ENCODE measurements around the gene NT5C1A. TPM values are rescaled to one million over a fixed set of nuclear protein-coding genes. Genes with fewer than 3 reads are reported as not detected.

NT5C1A gene
- total RNA-seq, 1 experiment from 2014 or later, result not detected

DNA sequence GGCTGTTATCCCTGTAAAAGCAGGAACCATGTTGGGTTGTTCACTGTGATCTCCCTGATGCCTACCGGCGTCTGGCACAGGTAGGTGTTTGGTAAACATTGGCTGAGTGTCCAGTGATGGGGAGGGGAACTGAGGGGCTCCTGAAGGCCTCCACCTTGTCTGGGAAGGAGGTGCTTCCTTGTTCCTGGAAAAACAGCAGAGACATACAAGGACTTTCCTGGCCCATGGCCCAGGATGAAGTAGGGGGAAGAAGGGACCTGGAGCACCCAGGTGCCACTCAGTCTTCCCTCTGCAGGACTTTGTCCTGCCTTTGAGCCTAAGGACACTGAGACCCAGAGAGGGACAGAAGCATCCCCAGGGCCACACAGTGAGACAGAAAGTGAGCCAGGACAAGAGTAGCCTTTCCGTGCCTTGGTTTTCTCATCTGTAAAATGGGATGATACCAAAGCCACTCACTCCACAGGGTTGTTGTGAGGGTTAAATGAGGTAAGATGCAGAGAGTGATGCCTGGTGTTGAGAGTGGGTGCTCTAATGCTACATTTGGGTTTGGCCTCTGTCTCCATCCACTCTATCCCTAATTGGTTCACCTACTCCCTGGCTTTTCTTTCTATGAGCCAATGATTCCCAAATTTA is 26.4 kb downstream of the NT5C1A start:
- in situ Hi-C loops (cut with HindIII; ENCODE audit: low sequenced_read_pairs), result no loop called here
- DNase-seq (ENCODE audit: low spot score), result no peak

DNA sequence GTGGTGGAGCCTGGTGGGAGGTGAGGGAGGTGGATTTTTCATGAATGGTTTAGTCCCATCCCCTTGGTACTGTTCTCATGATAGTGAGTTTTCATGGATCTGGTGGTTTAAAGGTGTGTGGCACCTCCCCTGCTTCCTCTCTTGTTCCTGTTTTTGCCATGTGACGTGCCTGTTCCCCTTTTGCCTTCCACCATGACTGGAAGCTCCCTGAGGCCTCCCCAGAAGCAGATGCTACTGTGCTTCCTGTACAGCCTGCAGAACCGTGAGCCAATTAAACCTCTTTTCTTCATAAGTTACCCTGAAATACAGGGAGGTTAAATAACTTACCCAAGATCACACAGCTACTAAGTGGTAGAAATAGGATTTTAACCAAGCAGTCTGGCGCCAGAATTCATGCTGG is 28.2 kb downstream of the NT5C1A start:
- in situ Hi-C loops (cut with HindIII; ENCODE audit: low sequenced_read_pairs), result no loop called here
- DNase-seq (ENCODE audit: low spot score), result no peak

DNA sequence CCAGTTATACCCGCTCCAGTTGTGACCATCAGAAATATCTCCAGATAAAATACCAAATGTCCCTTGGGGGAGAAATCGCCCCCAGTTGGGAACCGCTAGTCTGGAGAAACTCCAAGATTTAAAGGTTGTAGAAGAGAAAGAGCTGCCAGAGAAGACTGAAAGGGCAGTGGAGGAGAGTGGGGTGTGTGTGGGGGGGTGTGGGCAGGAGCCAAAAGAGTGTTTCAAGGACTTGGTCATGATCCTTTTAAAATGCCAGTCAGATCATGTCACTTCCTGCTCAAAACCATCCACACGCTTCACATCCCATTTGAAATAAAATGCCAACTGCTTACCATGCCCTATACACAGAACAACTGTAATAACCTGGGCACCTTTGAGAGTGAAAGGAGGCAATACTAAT is 29.1 kb downstream of the NT5C1A start:
- no peak for DNase-seq (ENCODE audit: low spot score)
- in situ Hi-C loops (cut with HindIII; ENCODE audit: low sequenced_read_pairs), result no loop called here

DNA sequence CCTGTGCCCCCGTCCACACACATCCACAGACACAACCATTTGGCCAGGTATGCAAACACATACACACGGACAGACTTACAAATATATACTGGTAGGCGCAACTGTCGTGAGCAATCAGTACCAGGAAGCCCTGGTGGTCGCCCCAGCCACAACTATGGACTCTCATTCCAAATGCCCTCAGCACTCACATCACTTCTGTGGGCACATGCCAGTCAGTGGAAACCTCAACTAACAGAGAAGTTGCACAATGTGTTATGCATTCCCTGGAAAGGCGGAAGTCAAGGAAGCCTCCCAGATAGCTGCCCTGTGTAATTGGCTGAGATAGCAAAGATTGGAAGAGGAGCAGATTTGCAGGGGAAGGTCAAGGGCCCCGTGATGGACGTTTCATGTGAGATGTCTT is 31.0 kb downstream of the NT5C1A start:
- no peak for DNase-seq (ENCODE audit: low spot score)
- in situ Hi-C loops (cut with HindIII; ENCODE audit: low sequenced_read_pairs), result no loop called here

DNA sequence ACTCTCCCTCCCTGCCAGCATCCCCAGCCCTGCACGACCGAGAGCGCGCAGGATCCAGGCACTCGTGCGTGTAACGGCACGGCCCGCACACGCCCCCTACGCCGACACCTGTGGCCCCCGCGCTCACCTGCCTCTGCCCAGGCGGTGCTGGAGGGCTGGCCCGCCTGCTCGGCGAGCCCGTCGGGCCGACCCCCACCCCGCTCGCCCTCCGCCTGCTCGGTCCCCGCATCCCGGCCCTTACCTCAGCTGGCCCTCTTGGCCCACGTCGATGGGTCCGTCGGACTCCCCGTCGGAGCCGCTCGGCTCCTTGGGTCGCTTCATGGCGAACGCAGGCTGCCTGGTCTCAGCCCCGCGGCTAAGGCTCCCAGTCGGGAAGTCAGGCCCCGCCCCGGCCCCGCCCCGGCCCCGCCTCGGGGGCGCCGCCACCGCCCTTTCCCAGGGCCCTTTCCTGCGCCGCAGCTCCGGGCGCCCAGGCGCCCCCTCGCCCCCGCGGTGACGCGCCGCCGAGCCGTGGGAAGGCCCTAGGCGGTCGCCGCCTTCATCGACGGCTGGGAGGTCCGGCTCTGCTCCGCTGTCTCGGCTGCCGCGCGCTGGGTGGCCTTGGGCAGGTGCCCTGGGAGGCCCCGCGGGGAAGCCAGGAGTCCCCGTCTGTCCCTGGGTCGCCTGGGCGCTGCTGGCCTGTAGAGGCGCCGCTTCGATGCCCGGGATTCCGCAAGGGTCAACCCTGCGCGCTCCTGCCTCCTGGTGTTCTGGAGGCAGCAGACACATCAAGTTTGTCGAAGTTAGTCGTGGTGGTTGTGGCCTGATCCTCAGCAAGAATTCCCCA is 32.4 kb downstream of the NT5C1A start, which contains the start of gene HEYL:
HEYL (minus strand) TSS at position 339 of the 826 bp plus-strand sequence; CDS start at position 321, 18 bp downstream.
- in situ Hi-C loops (cut with HindIII; ENCODE audit: low sequenced_read_pairs), result no loop called here
- DNase-seq (ENCODE audit: low spot score), result no peak

DNA sequence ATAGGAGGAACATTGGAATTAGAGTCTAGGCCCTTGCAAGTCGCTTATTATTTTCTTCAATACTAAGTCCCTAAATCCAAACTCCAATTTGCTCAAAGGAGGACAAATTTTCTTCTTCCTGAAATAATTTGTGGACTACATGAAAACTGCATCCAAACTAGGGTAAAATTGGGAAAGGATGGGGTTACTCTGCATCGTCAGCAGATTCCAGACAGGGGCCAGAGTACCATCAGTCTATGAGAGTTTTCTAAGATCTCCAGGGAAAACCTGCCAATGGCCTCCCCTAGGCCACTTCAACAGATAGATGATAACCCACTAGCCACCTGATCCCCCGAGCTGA is 33.0 kb downstream of the NT5C1A start:
- in situ Hi-C loops (cut with HindIII; ENCODE audit: low sequenced_read_pairs), result no loop called here
- DNase-seq (ENCODE audit: low spot score), result no peak

DNA sequence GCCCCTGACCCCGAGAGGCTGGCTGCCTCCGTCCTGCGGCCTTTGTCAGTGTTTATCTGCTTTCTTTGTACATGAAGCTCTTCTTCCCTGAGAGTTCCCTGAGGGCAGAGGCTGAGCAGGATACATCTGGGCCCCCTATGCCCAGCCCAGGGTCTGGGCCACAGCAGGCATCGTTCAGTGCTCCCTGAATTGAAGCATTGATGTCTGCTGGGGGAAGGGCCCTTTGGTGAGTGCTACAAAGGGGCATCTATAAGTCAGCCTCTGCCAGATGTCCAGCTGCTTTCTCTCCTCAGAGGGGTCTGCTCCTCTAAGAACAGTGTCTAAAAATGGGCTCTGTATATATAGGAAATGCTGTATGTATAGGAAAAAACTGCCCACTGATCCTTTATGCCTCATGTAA is 34.5 kb downstream of the NT5C1A start:
- no peak for DNase-seq (ENCODE audit: low spot score)
- in situ Hi-C loops (cut with HindIII; ENCODE audit: low sequenced_read_pairs), result no loop called here

DNA sequence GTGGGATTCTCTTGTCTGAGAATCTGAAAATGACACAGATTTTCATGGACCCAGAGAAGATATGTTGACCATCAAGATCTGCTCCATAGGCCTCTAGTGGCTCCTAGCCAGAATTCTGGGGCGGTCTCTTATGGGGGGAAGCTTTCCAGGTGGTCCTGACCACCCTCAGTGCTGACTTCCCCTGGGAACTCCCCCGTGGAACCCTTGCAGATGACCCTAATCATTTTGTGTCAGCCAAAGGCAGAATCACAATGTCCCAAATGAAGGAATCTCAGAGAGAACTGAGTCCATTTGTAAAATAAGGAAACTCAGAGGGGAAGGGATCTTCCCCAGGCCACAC is 36.1 kb downstream of the NT5C1A start:
- in situ Hi-C loops (cut with HindIII; ENCODE audit: low sequenced_read_pairs), result no loop called here
- no peak for DNase-seq (ENCODE audit: low spot score)

DNA sequence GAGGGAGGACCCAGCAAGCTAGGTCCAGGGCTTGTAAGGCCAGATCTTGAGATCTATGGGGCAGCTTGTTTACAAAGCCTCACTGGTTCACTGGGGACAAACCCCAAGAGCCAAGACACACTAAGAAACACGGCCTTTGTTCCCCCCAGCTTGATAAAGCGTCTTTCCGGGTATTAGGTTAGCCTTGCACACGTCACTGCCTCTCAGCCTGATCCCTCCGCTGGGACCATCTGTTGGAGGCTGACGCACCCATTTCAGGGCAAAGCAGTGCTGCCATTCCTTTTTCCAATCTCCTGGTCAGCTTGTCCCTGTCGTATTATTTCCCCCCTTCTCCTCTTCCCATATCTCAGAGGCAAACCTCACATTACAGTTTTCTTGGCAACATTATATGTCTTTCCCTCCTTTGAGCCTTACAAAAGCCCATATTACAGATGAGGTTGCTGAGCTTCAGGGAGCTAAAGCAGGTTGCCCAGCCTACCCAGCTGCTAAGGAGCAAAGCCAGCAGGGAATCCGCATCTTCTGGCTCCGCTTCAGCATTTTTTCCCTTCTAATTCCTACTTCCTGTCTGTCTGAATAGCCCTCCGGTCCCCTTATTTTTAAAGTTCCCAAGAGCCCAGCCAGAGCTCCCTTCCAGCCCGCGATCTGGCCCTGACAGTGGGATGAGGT is 36.6 kb downstream of the NT5C1A start:
- in situ Hi-C loops (cut with HindIII; ENCODE audit: low sequenced_read_pairs), result no loop called here
- DNase-seq (ENCODE audit: low spot score), result no peak

DNA sequence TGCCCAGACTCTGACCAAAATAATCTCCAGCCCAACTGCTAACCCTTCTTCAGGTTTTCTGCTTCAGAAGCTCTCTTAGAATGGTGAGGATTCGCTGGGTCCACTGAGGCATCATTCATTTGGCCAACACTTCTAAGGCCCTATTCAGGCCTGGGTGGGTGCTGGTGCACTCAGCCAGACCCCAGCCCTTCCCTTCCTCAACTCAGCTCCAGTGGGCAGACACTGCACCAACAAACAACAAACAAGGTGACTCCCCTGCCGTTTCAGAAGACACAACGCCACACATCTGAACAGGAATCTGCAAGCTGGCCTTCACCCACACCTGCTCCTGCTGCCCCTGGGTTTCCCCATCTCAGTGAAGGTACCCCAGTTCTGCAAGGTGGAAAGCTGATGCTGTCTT is 38.5 kb downstream of the NT5C1A start:
- no peak for DNase-seq (ENCODE audit: low spot score)

DNA sequence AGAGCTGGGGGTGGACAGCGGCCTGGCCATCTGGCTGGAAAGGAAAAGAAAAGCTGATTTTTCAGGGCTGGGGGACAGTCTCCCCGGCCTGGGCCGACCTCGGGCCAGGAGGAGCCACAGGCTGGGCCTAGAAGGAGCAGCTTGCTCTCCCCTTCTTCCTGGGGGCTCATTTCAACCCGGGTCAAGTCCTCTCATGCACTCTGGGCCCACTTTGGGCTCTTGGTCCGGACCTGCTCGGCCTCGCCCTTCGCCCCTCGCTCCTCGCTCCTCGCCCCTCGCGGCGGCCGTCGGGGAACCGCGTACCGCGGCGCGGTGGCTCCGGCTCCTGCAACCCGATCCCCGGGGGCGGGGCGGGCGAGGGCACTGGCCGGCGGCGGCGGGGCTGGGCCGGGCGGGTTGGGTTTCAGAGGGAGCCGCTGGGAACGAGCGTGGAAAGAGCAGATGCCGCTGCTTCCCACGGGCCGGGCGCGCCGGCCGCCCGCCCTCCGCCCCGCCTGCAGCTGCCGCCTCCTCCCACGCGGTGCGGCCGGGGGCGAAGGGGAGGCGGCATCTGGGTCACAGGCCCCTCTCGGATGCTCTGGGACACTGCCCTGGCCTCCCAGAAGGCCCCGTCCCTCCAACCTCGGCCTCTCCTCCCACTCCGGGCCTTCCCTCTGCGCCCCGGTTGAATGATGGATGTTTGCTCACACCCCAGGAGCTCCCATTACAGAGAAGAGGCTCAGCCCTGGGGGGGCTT is 39.1 kb downstream of the NT5C1A start:
- no peak for DNase-seq (ENCODE audit: low spot score)
- in situ Hi-C loops (cut with HindIII; ENCODE audit: low sequenced_read_pairs), result no loop called here

More for the DNA sequence above, 38.5 kb downstream of the NT5C1A start:
- in situ Hi-C loops (cut with HindIII; ENCODE audit: low sequenced_read_pairs), result no loop called here

DNA sequence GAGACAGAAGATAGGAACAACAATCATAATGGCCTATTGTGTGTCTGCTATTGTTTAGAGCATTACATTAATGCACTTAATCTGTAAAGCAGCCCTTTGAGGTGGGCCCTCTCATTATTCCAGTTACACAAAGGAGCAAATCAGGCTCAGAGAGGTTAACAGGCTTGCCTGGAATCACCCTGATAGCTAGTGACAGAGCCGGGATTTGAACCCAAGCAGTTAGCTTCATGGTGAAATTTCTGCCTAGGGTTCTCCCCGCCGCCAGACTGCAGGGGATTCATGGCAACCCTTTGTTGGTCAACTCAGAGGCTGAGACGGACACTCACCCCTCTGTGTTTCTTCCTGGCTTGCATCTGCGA is 39.6 kb downstream of the NT5C1A start:
- DNase-seq (ENCODE audit: low spot score), result no peak
- in situ Hi-C loops (cut with HindIII; ENCODE audit: low sequenced_read_pairs), result no loop called here

DNA sequence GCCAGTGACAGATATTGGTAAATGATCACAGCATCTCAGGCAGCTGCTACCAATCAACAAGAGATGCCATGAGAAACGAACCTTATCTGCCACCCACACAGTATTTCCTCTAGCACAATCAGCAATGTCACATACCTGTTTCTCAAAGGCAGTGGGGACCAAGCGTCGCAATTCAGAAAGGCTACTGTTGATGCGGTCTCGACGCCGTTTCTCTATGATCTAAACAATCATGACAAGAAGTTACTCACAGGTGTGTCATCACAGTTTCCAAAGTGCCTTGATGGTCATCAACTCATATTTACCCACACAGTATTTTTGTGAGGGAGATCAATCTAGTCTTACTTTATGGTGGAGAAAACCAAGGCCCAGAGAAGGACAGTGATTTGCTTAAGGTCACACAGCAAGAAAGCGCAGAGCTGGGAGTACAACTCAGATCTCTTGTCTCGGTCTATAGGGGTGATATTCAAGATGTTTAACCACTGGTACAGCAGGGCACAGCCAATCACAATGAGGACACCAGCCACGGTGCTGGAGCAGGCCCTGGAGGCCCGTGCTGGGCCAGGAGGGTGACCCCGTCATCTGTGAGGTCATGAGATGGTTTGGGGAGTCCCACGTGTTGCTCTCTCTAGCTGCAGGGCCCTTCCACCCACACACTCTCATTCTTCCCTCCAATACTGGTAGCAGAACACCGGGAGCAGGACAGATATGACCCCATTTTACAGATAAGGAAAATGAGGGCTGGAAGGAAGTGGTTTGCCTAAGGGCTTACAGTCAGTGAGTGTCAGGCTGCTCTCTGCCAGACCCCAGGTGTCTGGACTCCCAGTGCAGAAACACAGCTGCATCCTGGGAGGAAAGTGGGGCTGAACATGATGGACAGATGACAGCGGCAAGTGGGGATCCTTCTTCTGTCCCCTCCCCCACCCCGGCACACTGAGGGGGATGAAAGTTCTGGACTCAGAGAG is 40.3 kb downstream of the NT5C1A start:
- in situ Hi-C loops (cut with HindIII; ENCODE audit: low sequenced_read_pairs), result no loop called here
- DNase-seq (ENCODE audit: low spot score), result no peak

DNA sequence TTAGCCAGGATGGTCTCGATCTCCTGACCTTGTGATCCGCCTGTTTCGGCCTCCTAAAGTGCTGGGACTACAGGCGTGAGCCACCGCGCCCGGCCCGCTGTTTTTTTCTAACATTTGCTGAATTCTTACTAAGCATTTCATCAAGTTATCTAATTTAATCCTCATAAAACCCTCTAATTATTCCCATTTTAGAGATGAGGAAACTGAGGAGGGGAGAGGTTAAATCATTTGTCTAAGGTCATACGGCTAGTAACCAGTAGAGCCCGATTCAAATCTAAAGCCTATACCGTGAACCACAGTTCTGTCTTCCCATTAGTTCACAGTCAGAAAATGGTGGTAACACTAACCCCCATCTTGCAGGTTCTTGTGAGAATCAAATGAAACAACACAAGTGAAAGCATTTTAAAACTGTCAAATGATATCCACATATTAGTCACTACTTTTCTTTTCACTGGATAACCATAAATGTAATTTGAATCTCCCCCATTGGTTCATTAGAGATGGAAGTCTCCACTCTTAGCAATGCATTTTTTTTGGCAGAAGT is 43.0 kb downstream of the NT5C1A start:
- DNase-seq (ENCODE audit: low spot score), result no peak
- in situ Hi-C loops (cut with HindIII; ENCODE audit: low sequenced_read_pairs), result no loop called here

DNA sequence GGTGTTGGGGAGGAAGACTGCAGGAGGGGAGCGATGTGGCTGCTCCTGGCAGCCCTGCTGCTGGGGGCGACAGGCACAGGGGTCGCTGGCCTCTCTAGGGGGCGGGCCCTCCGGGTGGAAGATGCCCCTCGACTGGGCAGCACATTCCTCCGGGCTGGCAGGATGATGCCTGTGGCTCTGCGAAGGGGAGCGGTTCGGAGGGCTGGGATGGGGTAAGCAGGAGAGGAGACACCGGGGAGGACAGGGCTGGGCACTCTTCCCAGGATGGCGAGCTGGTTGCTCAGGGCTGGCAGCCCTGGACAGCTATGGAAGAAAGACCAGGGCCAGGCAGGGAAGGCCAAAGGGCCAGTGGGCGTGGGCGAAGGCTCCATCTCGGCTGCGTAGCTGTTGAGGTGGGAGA is 45.3 kb downstream of the NT5C1A start:
- no peak for DNase-seq (ENCODE audit: low spot score)
- in situ Hi-C loops (cut with HindIII; ENCODE audit: low sequenced_read_pairs), result no loop called here

DNA sequence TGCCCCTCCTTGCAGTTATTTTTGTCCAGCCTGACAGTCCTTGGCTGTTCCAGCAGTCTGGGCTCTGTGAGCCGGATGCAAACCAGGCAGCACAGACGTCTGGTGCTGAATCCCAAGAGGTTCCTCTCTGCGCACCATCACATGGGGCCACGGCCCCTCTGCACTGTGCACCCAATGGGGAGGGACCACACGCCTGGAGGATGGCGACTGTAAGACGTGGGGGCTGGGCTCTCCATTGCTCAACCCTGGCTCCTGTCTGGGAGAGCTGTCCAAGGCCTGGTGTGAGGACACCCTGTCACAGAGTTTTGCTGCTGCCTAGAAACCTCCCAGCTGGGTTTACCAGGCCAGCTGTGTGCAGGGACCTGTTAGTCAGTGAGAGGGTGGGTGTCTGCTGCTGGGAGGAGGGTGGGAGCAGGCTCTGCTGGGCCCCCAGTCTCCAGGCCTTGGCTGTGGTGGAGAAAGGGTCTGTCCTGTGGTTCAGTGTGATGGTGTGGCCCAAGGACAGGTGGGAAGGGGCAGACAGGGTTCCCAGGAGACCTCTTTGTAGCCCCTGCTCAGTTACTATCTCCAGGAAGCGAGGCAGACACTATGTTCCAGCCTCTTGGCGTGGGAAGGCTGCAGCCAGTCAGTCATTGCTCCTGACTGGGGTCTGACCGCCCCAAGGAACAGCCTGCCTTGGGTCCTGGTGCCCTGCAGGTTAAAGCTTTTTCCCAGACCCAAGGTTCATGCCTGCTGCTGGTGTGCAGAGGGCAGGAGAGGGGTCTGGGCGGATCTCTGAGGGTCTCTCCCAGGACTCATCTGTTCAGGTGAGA is 46.2 kb downstream of the NT5C1A start:
- DNase-seq (ENCODE audit: low spot score), result peak; percentile 36
- in situ Hi-C loops (cut with HindIII; ENCODE audit: low sequenced_read_pairs), result no loop called here

DNA sequence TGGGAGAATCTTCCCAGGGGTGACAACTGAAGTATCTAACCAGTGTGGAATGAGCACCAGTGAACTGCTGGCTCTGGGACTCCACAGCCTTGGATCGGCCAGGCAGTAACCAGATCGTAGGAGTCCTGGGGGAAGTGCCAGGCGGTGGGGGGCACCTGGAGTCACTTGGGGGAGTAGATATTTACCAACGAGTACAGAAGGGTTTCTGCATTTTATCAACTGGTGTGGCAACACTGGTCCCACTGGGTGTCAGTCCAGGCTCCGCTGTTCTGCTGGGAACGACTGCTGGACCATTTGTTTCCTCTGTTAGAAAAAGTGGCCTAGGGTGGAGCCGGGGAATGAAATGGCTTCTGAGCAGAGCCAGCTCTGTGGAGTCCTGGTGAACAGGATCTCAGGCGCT is 46.9 kb downstream of the NT5C1A start:
- in situ Hi-C loops (cut with HindIII; ENCODE audit: low sequenced_read_pairs), result no loop called here

DNA sequence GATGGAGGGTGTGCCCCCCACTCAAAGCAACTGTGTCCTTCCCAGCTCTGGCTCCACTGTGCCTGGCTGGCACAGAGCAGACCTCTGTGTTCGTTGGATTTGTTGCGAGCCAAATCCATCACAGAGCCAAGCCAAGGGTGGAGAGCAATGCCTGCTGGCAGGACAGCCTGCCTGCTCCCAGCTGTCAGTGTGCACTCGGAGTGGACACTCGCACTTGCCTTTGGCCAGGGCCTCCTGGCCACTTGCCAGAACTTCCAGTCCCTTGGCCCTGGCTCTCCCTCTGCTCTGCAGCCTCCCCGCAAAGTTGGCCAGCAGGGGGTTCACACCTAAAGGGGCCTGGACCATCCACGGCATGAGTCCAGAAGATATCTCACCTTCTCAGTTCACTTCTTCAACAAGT is 48.9 kb downstream of the NT5C1A start:
- in situ Hi-C loops (cut with HindIII; ENCODE audit: low sequenced_read_pairs), result no loop called here
- peak; percentile 67 for DNase-seq (ENCODE audit: low spot score)

More for the DNA sequence above, 46.9 kb downstream of the NT5C1A start:
- no peak for DNase-seq (ENCODE audit: low spot score)
